SK-N-SH treated with all-trans-retinoic acid at 6 μM for 48 hours (cell line): ENCODE results near the gene RASGEF1B.

Source experiments
- OSR1 ChIP-seq: fragments of 250-450 bp; sonication (Bioruptor Pico); IDR thresholded peaks from 2 replicates; pipeline ENCODE4 v1.8.0; 2022; ENCODE audit warnings: moderate library complexity, mild to moderate bottlenecking, inconsistent platforms
- ZNF8 ChIP-seq: fragments of 450-650 bp; formaldehyde crosslinking; IDR thresholded peaks from 2 replicates; pipeline ENCODE4 v1.5.0; 2020; ENCODE audit warnings: mild to moderate bottlenecking, moderate library complexity
- TF ChIP-seq, protein P1 (sequence below): fragments of 250-450 bp; sonication (Bioruptor Pico); IDR thresholded peaks from 2 replicates; pipeline ENCODE4 v1.8.0; 2020; ENCODE audit warnings: mild to moderate bottlenecking, moderate library complexity, borderline replicate concordance

DNA sequence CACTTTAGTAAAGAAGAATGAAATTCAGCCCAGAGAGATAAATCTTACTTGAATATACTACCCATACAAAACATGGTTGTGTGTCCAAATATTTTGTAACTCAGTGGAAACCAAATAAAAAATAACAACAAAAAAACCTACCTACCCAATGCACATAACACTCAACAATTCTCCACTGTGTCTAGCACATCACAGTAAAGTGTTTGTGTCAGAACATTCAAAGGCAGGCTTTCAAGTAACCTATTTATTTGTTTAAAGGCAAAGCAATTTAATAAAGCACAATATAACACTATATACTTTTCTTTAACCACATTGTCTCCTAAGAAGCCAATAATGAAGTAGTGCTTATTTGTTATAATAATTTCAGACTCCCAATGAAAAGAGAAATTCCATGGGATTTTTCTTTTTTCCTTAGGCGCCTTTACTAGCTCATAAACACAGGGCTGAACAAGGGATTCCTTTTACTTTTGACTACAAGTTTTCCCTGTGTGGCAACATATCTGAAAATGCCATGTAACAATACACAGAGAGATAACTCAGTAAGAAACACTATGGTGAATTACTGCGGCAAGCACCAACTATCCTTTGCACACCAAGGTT is 13.7 kb downstream of the RASGEF1B start:
- TF ChIP-seq ZNF8 (CRISPR knock-in tag) (no peak), OSR1 (CRISPR knock-in tag) (no peak)
- TF ChIP-seq, protein P1, sequence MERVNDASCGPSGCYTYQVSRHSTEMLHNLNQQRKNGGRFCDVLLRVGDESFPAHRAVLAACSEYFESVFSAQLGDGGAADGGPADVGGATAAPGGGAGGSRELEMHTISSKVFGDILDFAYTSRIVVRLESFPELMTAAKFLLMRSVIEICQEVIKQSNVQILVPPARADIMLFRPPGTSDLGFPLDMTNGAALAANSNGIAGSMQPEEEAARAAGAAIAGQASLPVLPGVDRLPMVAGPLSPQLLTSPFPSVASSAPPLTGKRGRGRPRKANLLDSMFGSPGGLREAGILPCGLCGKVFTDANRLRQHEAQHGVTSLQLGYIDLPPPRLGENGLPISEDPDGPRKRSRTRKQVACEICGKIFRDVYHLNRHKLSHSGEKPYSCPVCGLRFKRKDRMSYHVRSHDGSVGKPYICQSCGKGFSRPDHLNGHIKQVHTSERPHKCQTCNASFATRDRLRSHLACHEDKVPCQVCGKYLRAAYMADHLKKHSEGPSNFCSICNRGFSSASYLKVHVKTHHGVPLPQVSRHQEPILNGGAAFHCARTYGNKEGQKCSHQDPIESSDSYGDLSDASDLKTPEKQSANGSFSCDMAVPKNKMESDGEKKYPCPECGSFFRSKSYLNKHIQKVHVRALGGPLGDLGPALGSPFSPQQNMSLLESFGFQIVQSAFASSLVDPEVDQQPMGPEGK: no peak
